Measurements from ENCODE around the gene IGBP1.

GRCh38 chrX:70132877-70133302 lies 357 bp upstream of the IGBP1 start:
- TF ChIP-seq, protein P1, sequence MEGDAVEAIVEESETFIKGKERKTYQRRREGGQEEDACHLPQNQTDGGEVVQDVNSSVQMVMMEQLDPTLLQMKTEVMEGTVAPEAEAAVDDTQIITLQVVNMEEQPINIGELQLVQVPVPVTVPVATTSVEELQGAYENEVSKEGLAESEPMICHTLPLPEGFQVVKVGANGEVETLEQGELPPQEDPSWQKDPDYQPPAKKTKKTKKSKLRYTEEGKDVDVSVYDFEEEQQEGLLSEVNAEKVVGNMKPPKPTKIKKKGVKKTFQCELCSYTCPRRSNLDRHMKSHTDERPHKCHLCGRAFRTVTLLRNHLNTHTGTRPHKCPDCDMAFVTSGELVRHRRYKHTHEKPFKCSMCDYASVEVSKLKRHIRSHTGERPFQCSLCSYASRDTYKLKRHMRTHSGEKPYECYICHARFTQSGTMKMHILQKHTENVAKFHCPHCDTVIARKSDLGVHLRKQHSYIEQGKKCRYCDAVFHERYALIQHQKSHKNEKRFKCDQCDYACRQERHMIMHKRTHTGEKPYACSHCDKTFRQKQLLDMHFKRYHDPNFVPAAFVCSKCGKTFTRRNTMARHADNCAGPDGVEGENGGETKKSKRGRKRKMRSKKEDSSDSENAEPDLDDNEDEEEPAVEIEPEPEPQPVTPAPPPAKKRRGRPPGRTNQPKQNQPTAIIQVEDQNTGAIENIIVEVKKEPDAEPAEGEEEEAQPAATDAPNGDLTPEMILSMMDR (IDR thresholded peaks at IDR 0.05; ENCODE audit: insufficient read depth, low read length, poor library complexity, severe bottlenecking): no peak
- no peak for TF ChIP-seq EZH2phosphoT487 (conservative IDR thresholded peaks at IDR 0.05; ENCODE audit: low read length)
